HG03469 (cell line): ENCODE results near the gene AVP.

Source experiments
- ATAC-seq: cut with Tn5 transposase; IDR thresholded peaks from one replicate; pipeline ENCODE4 v1.9.1; 2021; ENCODE audit warnings: mild to moderate bottlenecking, moderate library complexity, moderate number of reproducible peaks; ENCODE audit not compliant: unreplicated experiment

AVP gene

GRCh38 chr20:3111507-3111906 is 27.0 kb upstream of the AVP start:
- ATAC-seq: no peak

- ATAC-seq: no peak
Observed at GRCh38 chr20:3109350-3110302, 25.1 kb upstream of the AVP start.

GRCh38 chr20:3107464-3108025 is 23.0 kb upstream of the AVP start:
- ATAC-seq: no peak

GRCh38 chr20:3106658-3107463 is 22.3 kb upstream of the AVP start:
- ATAC-seq: no peak

GRCh38 chr20:3106185-3106584 is 21.7 kb upstream of the AVP start:
- no peak for ATAC-seq

DNA sequence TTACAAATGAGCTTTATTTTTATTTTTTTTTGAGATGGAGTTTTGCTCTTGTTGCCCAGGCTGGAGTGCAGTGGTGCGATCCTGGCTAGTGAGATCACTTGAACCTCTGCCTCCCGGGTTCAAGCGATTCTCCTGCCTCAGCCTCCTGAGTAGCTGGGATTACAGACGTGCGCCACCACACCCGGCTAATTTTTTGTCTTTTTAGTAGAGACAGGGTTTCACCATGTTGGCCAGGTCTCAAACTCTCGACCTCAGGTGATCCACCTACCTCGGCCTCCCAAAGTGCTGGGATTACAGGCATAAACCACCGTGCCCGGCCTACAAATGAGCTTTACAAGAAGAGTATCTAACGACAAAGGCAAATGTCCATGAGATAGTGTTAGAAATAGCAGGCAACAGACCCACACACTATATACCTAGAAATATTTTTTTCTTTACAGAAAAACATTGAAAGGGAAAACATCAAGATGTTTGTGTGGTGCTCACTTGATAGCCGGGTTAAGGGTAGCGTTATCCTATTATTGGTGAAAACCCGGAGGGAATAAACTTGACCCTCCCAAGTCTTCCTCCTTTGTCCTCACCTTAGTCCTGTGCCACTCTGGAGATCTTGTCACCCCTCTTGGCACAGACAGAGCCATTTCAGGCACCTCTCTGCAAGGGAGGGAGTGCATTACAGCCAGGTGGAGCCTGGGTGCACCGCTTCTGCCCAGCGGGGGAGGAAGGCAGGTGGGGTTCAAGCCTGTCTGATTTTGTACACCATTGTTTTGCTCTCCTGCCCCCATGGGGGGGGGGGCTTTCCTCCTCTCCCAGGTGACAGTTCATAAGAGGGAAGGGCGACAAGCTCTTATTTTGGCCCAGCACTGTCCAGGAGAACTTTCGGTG is 21.0 kb upstream of the AVP start:
- ATAC-seq: no peak

DNA sequence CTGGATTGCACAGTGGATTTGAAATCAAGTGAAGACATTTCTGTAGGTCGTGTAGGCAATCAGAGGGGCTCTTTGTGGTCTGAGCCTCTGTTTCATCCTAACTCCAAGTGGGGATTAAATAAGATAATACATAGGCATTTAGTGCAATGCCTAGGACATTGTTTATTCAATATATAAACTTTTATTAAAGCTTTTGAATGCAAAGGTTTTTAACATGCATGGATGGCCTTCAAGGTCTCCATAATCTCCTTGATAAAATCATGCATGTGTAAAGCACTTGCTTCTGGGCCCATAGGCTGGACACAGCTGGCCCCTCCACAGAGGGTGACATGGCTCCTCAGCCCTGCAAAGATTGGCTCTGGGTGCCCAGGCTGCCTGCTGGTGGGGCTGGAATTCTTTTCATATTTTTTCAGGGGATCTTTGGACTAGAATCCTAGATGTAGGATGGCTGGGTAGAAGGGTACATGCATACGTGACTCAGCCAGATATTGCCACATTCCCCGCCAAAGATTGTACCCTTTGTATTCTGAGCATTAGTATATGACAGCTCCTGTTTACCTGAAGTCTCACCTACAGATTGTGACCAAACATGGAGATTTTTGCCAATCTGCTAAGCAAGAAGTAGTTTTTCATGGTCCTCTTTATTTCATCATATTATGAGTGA is 19.0 kb upstream of the AVP start:
- ATAC-seq: no peak

- no peak for ATAC-seq
Observed at GRCh38 chr20:3102575-3103368, 18.2 kb upstream of the AVP start.

GRCh38 chr20:3101737-3102574 is 17.4 kb upstream of the AVP start:
- no peak for ATAC-seq

- ATAC-seq: no peak
Observed at GRCh38 chr20:3101251-3101650, 16.7 kb upstream of the AVP start.

- ATAC-seq: no peak
Observed at GRCh38 chr20:3100480-3100879, 16.0 kb upstream of the AVP start.

DNA sequence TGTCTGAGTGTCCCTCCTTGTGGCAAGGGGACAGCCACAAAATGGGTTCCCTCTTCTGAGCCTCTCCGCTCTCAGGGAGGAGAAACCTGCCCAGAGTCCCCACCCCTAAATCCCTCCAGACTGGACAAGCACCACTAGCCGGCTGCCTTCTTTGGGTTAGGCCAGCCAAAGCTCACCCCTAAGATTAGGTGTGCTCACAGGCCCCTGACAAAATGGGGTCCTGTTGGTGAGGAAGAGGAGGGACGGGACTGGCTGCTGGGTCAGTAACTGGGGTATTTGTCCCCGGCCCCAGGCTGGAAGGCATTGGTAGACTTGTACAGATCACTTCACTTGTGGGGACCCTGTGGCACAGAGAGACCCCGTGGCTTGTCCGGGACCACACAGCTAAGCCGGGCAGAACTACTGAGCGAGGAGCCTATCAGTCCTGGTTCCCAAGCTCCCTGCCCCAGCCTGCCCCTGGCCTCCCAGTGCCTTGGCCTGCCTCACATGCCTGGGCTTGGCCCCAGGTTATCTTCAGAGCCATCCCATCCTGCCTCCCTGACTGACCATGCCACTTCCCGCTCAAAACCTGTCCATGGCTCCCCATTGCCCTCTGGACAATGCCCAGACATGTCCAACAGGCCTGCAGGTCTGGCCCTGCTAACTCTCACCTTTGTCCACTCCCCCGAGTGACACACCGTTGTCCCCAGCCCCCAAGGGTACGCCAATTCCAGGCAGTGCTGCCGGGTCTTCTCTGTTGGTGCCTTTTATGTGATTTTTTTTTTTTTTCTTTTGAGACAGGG is 10.5 kb upstream of the AVP start:
- ATAC-seq: no peak

GRCh38 chr20:3093861-3094361 is 9.4 kb upstream of the AVP start:
- no peak for ATAC-seq

- ATAC-seq: no peak
Observed at GRCh38 chr20:3092611-3093379, 8.3 kb upstream of the AVP start.

- no peak for ATAC-seq
Observed at GRCh38 chr20:3090565-3090964, 6.0 kb upstream of the AVP start.

GRCh38 chr20:3088031-3088430 is 3.5 kb upstream of the AVP start:
- no peak for ATAC-seq
